Measurements from ENCODE around the gene UBL4B.

UBL4B gene

GRCh38 chr1:110107867-110108469 lies 4.3 kb upstream of the UBL4B start:
- no peak for TF ChIP-seq CTCF (IDR thresholded peaks at IDR 0.05; ENCODE audit: extremely low read depth, missing control alignments)
- DNase-seq (ENCODE audit: low spot score): no peak

GRCh38 chr1:110111081-110111480 lies 1.2 kb upstream of the UBL4B start:
- TF ChIP-seq CTCF (IDR thresholded peaks at IDR 0.05; ENCODE audit: extremely low read depth, missing control alignments): no peak
- no peak for DNase-seq (ENCODE audit: low spot score)

GRCh38 chr1:110112656-110113055 lies 413 bp downstream of the UBL4B start:
- no peak for TF ChIP-seq CTCF (IDR thresholded peaks at IDR 0.05; ENCODE audit: extremely low read depth, missing control alignments)
- no peak for DNase-seq (ENCODE audit: low spot score)

GRCh38 chr1:110113551-110113950 lies 1.3 kb downstream of the UBL4B start:
- DNase-seq (ENCODE audit: low spot score): no peak

GRCh38 chr1:110114173-110114572 lies 1.9 kb downstream of the UBL4B start:
- no peak for DNase-seq (ENCODE audit: low spot score)
- no peak for TF ChIP-seq CTCF (IDR thresholded peaks at IDR 0.05; ENCODE audit: extremely low read depth, missing control alignments)

More at GRCh38 chr1:110113551-110113950, 1.3 kb downstream of the UBL4B start:
- TF ChIP-seq CTCF (IDR thresholded peaks at IDR 0.05; ENCODE audit: extremely low read depth, missing control alignments): no peak

- no peak for TF ChIP-seq CTCF (IDR thresholded peaks at IDR 0.05; ENCODE audit: extremely low read depth, missing control alignments)
- no peak for DNase-seq (ENCODE audit: low spot score)
Observed at GRCh38 chr1:110114784-110115183, 2.5 kb downstream of the UBL4B start.

GRCh38 chr1:110118636-110119396 lies 6.6 kb downstream of the UBL4B start:
- no peak for TF ChIP-seq CTCF (IDR thresholded peaks at IDR 0.05; ENCODE audit: extremely low read depth, missing control alignments)

More at GRCh38 chr1:110118636-110119396, 6.6 kb downstream of the UBL4B start:
- DNase-seq (ENCODE audit: low spot score): no peak
